Mesodermal cell (in vitro differentiated cells): ENCODE results near the gene SDF2L1.

Experiments used
- H3K27ac ChIP-seq: 2 replicates; pipeline ENCODE4 v1.7.0; 2013; ENCODE audit warnings: mild to moderate bottlenecking, low read depth, low read length, moderate library complexity; ENCODE audit not compliant: severe bottlenecking
- H3K36me3 ChIP-seq: 2 replicates; pipeline ENCODE4 v1.7.1; 2013; ENCODE audit warnings: mild to moderate bottlenecking, low read length, moderate library complexity; ENCODE audit not compliant: control insufficient read depth, insufficient read depth
- H3K4me1 ChIP-seq: one replicate; pipeline ENCODE4 v1.7.1; 2013; ENCODE audit warnings: mild to moderate bottlenecking, low read length; ENCODE audit not compliant: insufficient read depth, control insufficient read depth, poor library complexity, severe bottlenecking
- H3K4me3 ChIP-seq: 2 replicates; pipeline ENCODE4 v1.7.0; 2013; ENCODE audit warnings: low read length, control low read depth, mild to moderate bottlenecking; ENCODE audit not compliant: insufficient read depth, poor library complexity, severe bottlenecking; ENCODE audit errors: extremely low read depth
- H3K9me3 ChIP-seq: 2 replicates; pipeline ENCODE4 v1.7.1; 2013; ENCODE audit warnings: mild to moderate bottlenecking, low read length, moderate library complexity; ENCODE audit not compliant: control insufficient read depth
- WGBS, 2 experiments: methylation state at CpG; one replicate each; pipeline ENCODE4 v1.1.5; 2013; ENCODE audit warnings: missing lambda C conversion rate in 2 of 2; ENCODE audit not compliant: insufficient coverage in 2 of 2; 5-methylcytosine and 5-hydroxymethylcytosine counted together

Gene SDF2L1

GRCh38 chr22:21682385-21683175 is 40.5 kb downstream of the SDF2L1 start:
- WGBS, 2 experiments: 94 to 96% methylated on average over 18 to 19 of the region's 20 CpGs
- H3K27ac ChIP-seq: no peak overlapping the region
- H3K9me3 ChIP-seq: no peaks in the 10 kb centered on the region
- no peaks in the 10 kb centered on the region for H3K4me1 ChIP-seq
- H3K4me3 ChIP-seq: no peak overlapping the region
- peaks cover 51% of the 10 kb centered on the region for H3K36me3 ChIP-seq

- no peak overlapping the region for H3K4me3 ChIP-seq
- H3K4me1 ChIP-seq: no peaks in the 10 kb centered on the region
- H3K9me3 ChIP-seq: no peaks in the 10 kb centered on the region
- WGBS, 2 experiments: 84 to 95% methylated on average over 5 of the region's 7 CpGs
- peaks cover 53% of the 10 kb centered on the region for H3K36me3 ChIP-seq
- H3K27ac ChIP-seq: no peak overlapping the region
Observed at GRCh38 chr22:21683401-21683811, 41.3 kb downstream of the SDF2L1 start.

- H3K4me1 ChIP-seq: no peaks in the 10 kb centered on the region
- no peak overlapping the region for H3K27ac ChIP-seq
- peaks cover 62% of the 10 kb centered on the region for H3K36me3 ChIP-seq
- no peaks in the 10 kb centered on the region for H3K9me3 ChIP-seq
- no peak overlapping the region for H3K4me3 ChIP-seq
- 98% methylated on average over 16 of the region's 19 CpGs for WGBS, 2 experiments
Observed at GRCh38 chr22:21684492-21685163, 42.5 kb downstream of the SDF2L1 start.

- Histone ChIP-seq H3K36me3 (peaks cover 66% of the 10 kb centered on the region), H3K27ac (no peak overlapping the region), H3K4me1 (no peaks in the 10 kb centered on the region), H3K9me3 (no peaks in the 10 kb centered on the region), H3K4me3 (no peak overlapping the region)
- 94 to 96% methylated on average over 8 of the region's 8 CpGs for WGBS, 2 experiments
Observed at GRCh38 chr22:21685164-21685513, 43.0 kb downstream of the SDF2L1 start.

- Histone ChIP-seq H3K27ac (no peak overlapping the region), H3K4me1 (no peaks in the 10 kb centered on the region), H3K36me3 (peaks cover 74% of the 10 kb centered on the region), H3K9me3 (no peaks in the 10 kb centered on the region), H3K4me3 (no peak overlapping the region)
- 97 to 99% methylated on average over 6 to 7 of the region's 8 CpGs for WGBS, 2 experiments
Observed at GRCh38 chr22:21686193-21686608, 44.1 kb downstream of the SDF2L1 start.

GRCh38 chr22:21686634-21687393 is 44.7 kb downstream of the SDF2L1 start:
- no peak overlapping the region for H3K4me3 ChIP-seq
- WGBS, 2 experiments: 96% methylated on average over 21 to 23 of the region's 23 CpGs
- H3K4me1 ChIP-seq: no peaks in the 10 kb centered on the region
- no peak overlapping the region for H3K27ac ChIP-seq
- H3K36me3 ChIP-seq: peaks cover 79% of the 10 kb centered on the region
- no peaks in the 10 kb centered on the region for H3K9me3 ChIP-seq

GRCh38 chr22:21687685-21688259 is 45.7 kb downstream of the SDF2L1 start:
- Histone ChIP-seq H3K36me3 (peaks cover 72% of the 10 kb centered on the region), H3K9me3 (no peaks in the 10 kb centered on the region), H3K4me3 (no peak overlapping the region), H3K4me1 (no peaks in the 10 kb centered on the region), H3K27ac (no peak overlapping the region)
- WGBS, 2 experiments: 96 to 98% methylated on average over 11 of the region's 11 CpGs

- no peaks in the 10 kb centered on the region for H3K9me3 ChIP-seq
- no peak overlapping the region for H3K27ac ChIP-seq
- WGBS, 2 experiments: 96 to 100% methylated on average over 1 to 6 of the region's 6 CpGs
- peaks cover 72% of the 10 kb centered on the region for H3K36me3 ChIP-seq
- H3K4me3 ChIP-seq: no peak overlapping the region
- H3K4me1 ChIP-seq: no peaks in the 10 kb centered on the region
Observed at GRCh38 chr22:21688341-21688705, 46.2 kb downstream of the SDF2L1 start.

GRCh38 chr22:21688706-21689381 is 46.7 kb downstream of the SDF2L1 start:
- Histone ChIP-seq H3K4me3 (no peak overlapping the region), H3K4me1 (no peaks in the 10 kb centered on the region), H3K27ac (no peak overlapping the region), H3K36me3 (peaks cover 73% of the 10 kb centered on the region), H3K9me3 (no peaks in the 10 kb centered on the region)
- WGBS, 2 experiments: 93 to 97% methylated on average over 20 of the region's 20 CpGs

- H3K27ac ChIP-seq: no peak overlapping the region
- 86 to 94% methylated on average over 3 to 4 of the region's 5 CpGs for WGBS, 2 experiments
- H3K4me3 ChIP-seq: no peak overlapping the region
- peaks cover 66% of the 10 kb centered on the region for H3K36me3 ChIP-seq
- H3K4me1 ChIP-seq: no peaks in the 10 kb centered on the region
- no peaks in the 10 kb centered on the region for H3K9me3 ChIP-seq
Observed at GRCh38 chr22:21690401-21690801, 48.3 kb downstream of the SDF2L1 start.
